ENCODE data around the gene SGPP2. TPM values are rescaled to one million over a fixed set of nuclear protein-coding genes. Genes with fewer than 3 reads are reported as not detected.

The SGPP2 gene
- total and polyA plus RNA-seq, 9 donors, result 0.22 to 18.5 (median 1.9) TPM; not detected in 1

GRCh38 chr2:222492683-222493082 is 68.3 kb downstream of the SGPP2 start:
- TF ChIP-seq EP300 (IDR thresholded peaks at IDR 0.05) (no peak), CTCF (IDR thresholded peaks at IDR 0.05) (no peak), POLR2A (IDR thresholded peaks at IDR 0.05) (no peak)
- no peaks in the 10 kb centered on the region for H3K4me1 ChIP-seq (ENCODE audit: insufficient read depth)
- H3K4me3 ChIP-seq, result no peak overlapping the region
- no peak overlapping the region for H3K27ac ChIP-seq
- DNase-seq, result no peak
- H3K27me3 ChIP-seq, result no peaks in the 10 kb centered on the region
- intact Hi-C loops (cut with DNase I), result no loop called here
- H3K9me3 ChIP-seq, result no peaks in the 10 kb centered on the region
- no peaks in the 10 kb centered on the region for H3K36me3 ChIP-seq

- intact Hi-C loops (cut with DNase I), result no loop called here
- TF ChIP-seq POLR2A (IDR thresholded peaks at IDR 0.05), result no peak
- no peak for TF ChIP-seq EP300 (IDR thresholded peaks at IDR 0.05)
- no peak for TF ChIP-seq CTCF (IDR thresholded peaks at IDR 0.05)
- Histone ChIP-seq H3K4me1 (ENCODE audit: insufficient read depth) (no peaks in the 10 kb centered on the region), H3K4me3 (no peak overlapping the region), H3K27me3 (no peaks in the 10 kb centered on the region), H3K9me3 (no peaks in the 10 kb centered on the region), H3K36me3 (no peaks in the 10 kb centered on the region), H3K27ac (no peak overlapping the region)
- peak; percentile 11 to 47 (median 17) for DNase-seq
- WGBS, 3 donors, result 36 to 51% (median 42%) methylated on average over 11 of the region's 11 CpGs
These were observed 69.9 kb downstream of the SGPP2 start for GRCh38 chr2:222494104-222494739.

GRCh38 chr2:222495388-222495787 is 71.0 kb downstream of the SGPP2 start:
- H3K27me3 ChIP-seq, result no peaks in the 10 kb centered on the region
- TF ChIP-seq EP300 (IDR thresholded peaks at IDR 0.05) (no peak), POLR2A (IDR thresholded peaks at IDR 0.05) (no peak), CTCF (IDR thresholded peaks at IDR 0.05) (no peak)
- no peak overlapping the region for H3K27ac ChIP-seq
- H3K4me3 ChIP-seq, result no peak overlapping the region
- H3K9me3 ChIP-seq, result no peaks in the 10 kb centered on the region
- H3K36me3 ChIP-seq, result no peaks in the 10 kb centered on the region
- intact Hi-C loops (cut with DNase I), result no loop called here
- WGBS, 3 donors, result 4 to 17% (median 6%) methylated on average over 1 of the region's 1 CpG
- H3K4me1 ChIP-seq (ENCODE audit: insufficient read depth), result no peaks in the 10 kb centered on the region
- DNase-seq, result no peak

GRCh38 chr2:222499226-222499625 is 74.9 kb downstream of the SGPP2 start:
- no peaks in the 10 kb centered on the region for H3K9me3 ChIP-seq
- no peak overlapping the region for H3K27ac ChIP-seq
- WGBS, 3 donors, result 86 to 95% (median 91%) methylated on average over 3 of the region's 3 CpGs
- no peaks in the 10 kb centered on the region for H3K4me1 ChIP-seq (ENCODE audit: insufficient read depth)
- no peaks in the 10 kb centered on the region for H3K27me3 ChIP-seq
- no peak overlapping the region for H3K4me3 ChIP-seq
- TF ChIP-seq POLR2A (IDR thresholded peaks at IDR 0.05) (no peak), EP300 (IDR thresholded peaks at IDR 0.05) (no peak), CTCF (IDR thresholded peaks at IDR 0.05) (no peak)
- H3K36me3 ChIP-seq, result no peaks in the 10 kb centered on the region
- intact Hi-C loops (cut with DNase I), result no loop called here
- DNase-seq, result no peak

Data from ovary (tissue), 9 donors.